ENCODE measurements around the gene RBPMS2. TPM values are rescaled to one million over a fixed set of nuclear protein-coding genes. Genes with fewer than 3 reads are reported as not detected.

Gene RBPMS2
- total and polyA plus RNA-seq, 2 donors (not counting 3 experiments of a cell fraction or from before 2014, with no cell fraction given), result 2.3 to 7.8 TPM

GRCh38 chr15:64763874-64764273, 11.5 kb downstream of the RBPMS2 start:
- Histone ChIP-seq H3K9ac (replicated peaks; ENCODE audit: extremely low read depth, insufficient read depth, low read length) (no peak overlapping the region), H4K20me1 (replicated peaks; ENCODE audit: control insufficient read depth, extremely low read depth, insufficient read depth, low read length) (no peaks in the 10 kb centered on the region), H2AFZ (ENCODE audit: low read depth, low read length) (no peak overlapping the region), H3K36me3 (ENCODE audit: control insufficient read depth in 2 of 2, extremely low read depth in 1 of 2, insufficient read depth in 2 of 2, low read length in 2 of 2) (no peaks in the 10 kb centered on the region), H3K4me3 (replicated peaks in 1 of 3; ENCODE audit: insufficient read depth in 1 of 3, low read depth in 1 of 3, low read length in 3 of 3) (no peak overlapping the region), H3K9me1 (replicated peaks; ENCODE audit: control insufficient read depth, extremely low read depth, insufficient read depth, low read length) (no peaks in the 10 kb centered on the region), H3K27ac (ENCODE audit: insufficient read depth, low read depth, low read length) (no peak overlapping the region), H3K79me2 (ENCODE audit: control insufficient read depth, insufficient read depth, low read length) (no peaks in the 10 kb centered on the region), H3K4me2 (ENCODE audit: insufficient read depth, low read length) (no peak overlapping the region), H3K4me1 (ENCODE audit: control insufficient read depth, extremely low read depth, insufficient read depth, low read length) (no peaks in the 10 kb centered on the region), H3K27me3 (ENCODE audit: control insufficient read depth in 2 of 2, insufficient read depth in 2 of 2, low read length in 2 of 2) (no peaks in the 10 kb centered on the region), H3K9me3 (replicated peaks; ENCODE audit: control insufficient read depth, insufficient read depth, low read length) (no peaks in the 10 kb centered on the region)
- FAIRE-seq, result no peak
- CTCF ChIA-PET, result interaction anchor here (0.6 to 1.1 kb wide), 2 partner anchors 33 to 303 kb away, joined by 3 read pairs; no protein-coding TSS in a partner anchor
- POLR2A ChIA-PET, result no interaction called here
- intact Hi-C loops (cut with micrococcal nuclease), result no loop called here
- BruUV-seq (replicated peaks), result no TSS peak
- no peak for TF ChIP-seq MYC (IDR thresholded peaks at IDR 0.05; ENCODE audit: low read depth, low read length)
- TF ChIP-seq POLR2AphosphoS5 (IDR thresholded peaks at IDR 0.05; ENCODE audit: insufficient read depth, low read depth, low read length), result no peak
- no peak for TF ChIP-seq POLR2A (IDR thresholded peaks at IDR 0.05; ENCODE audit: low read depth, low read length)
- TF ChIP-seq, protein P1, sequence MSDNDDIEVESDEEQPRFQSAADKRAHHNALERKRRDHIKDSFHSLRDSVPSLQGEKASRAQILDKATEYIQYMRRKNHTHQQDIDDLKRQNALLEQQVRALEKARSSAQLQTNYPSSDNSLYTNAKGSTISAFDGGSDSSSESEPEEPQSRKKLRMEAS (IDR thresholded peaks at IDR 0.05; ENCODE audit: insufficient read depth, insufficient read length), result no peak
- TF ChIP-seq CTCF (IDR thresholded peaks at IDR 0.05; ENCODE audit: extremely low read depth in 1 of 2, insufficient read depth in 1 of 2, low read depth in 1 of 2, low read length in 2 of 2), result no peak
- no peak for TF ChIP-seq JUN (IDR thresholded peaks at IDR 0.05; ENCODE audit: borderline replicate concordance, insufficient read depth, insufficient read length, low read depth)
- TF ChIP-seq FOS (IDR thresholded peaks at IDR 0.05; ENCODE audit: borderline replicate concordance, insufficient read depth, low read length), result no peak
- dilution Hi-C loops (cut with MboI; ENCODE audit: extremely low pct_ligation_motif_present, low sequenced_read_pairs), result no loop called here
- no peak for DNase-seq (ENCODE audit: low read depth, low spot score)

Measured in endothelial cell of umbilical vein (primary cell).